PC-3 (cell line): Measurements from ENCODE around the gene ZNF436. TPM values are rescaled to one million over a fixed set of nuclear protein-coding genes. Genes with fewer than 3 reads are reported as not detected.
"Not testable (repeated sequence)": the region's sequence is repeated elsewhere in the genome, so short reads cannot be mapped to it uniquely, and the experiment has no call there.

Experiments used
- ATAC-seq: fragments of 200-7000 bp; cut with Tn5 transposase; 2 replicates; pipeline ENCODE4 v1.9.1; 2020; ENCODE audit warnings: mild to moderate bottlenecking, moderate library complexity
- BruUV-seq: library from RNA; stranded (reverse); fragments of 400-500 nt; replicated peaks from 2 replicates; lab custom pipeline; 2021; lab: Mats Ljungman, UMichigan
- CTCF ChIA-PET: fragments of 300-600 bp; sonication (Branson Sonifier 250); formaldehyde crosslinking; loops from one replicate; lab custom pipeline; 2022; ENCODE audit warnings: antibody characterized with exemption; lab: Charles Lee
- POLR2A ChIA-PET: fragments of 300-600 bp; sonication (Branson Sonifier 250); formaldehyde crosslinking; loops from one replicate; lab custom pipeline; 2022; ENCODE audit warnings: antibody characterized with exemption; ENCODE audit not compliant: unreplicated experiment; lab: Charles Lee
- DNase-seq: peaks from one replicate; pipeline ENCODE4 v3.0.0-alpha.2; 2015
- H2AFZ ChIP-seq: fragments of 300-600 bp; sonication (generic); 2 replicates; pipeline ENCODE4 v1.6.0; 2016; ENCODE audit warnings: antibody characterized with exemption, low read length
- H3F3A ChIP-seq: fragments of 300-600 bp; sonication (generic); one replicate; pipeline ENCODE4 v1.6.0; 2017; ENCODE audit warnings: antibody characterized with exemption, low read length, control low read depth, mild to moderate bottlenecking; ENCODE audit not compliant: unreplicated experiment
- H3K27ac ChIP-seq: fragments of 300-600 bp; sonication (generic); 2 replicates; pipeline ENCODE4 v1.5.1; 2016; ENCODE audit warnings: mild to moderate bottlenecking, low read length
- H3K27me3 ChIP-seq: fragments of 300-600 bp; sonication (generic); 2 replicates; pipeline ENCODE4 v1.6.1; 2016; ENCODE audit warnings: low read length, mixed read lengths
- H3K36me3 ChIP-seq: fragments of 300-600 bp; sonication (generic); 2 replicates; pipeline ENCODE4 v1.6.1; 2016; ENCODE audit warnings: low read depth, mixed run types, low read length, mixed read lengths
- H3K4me1 ChIP-seq: fragments of 300-600 bp; sonication (generic); 2 replicates; pipeline ENCODE4 v1.5.1; 2016; ENCODE audit warnings: low read length; ENCODE audit not compliant: insufficient read depth
- H3K4me2 ChIP-seq: fragments of 300-600 bp; sonication (generic); 2 replicates; pipeline ENCODE4 v1.6.0; 2016; ENCODE audit warnings: low read length
- H3K4me3 ChIP-seq: fragments of 300-600 bp; sonication (generic); 2 replicates; pipeline ENCODE4 v1.5.1; 2016; ENCODE audit warnings: mild to moderate bottlenecking, low read length, mixed read lengths
- H3K79me2 ChIP-seq: fragments of 300-600 bp; sonication (generic); 2 replicates; pipeline ENCODE4 v1.6.1; 2017; ENCODE audit warnings: low read length, mixed read lengths
- H3K9ac ChIP-seq: fragments of 300-600 bp; sonication (generic); 2 replicates; pipeline ENCODE4 v1.6.0; 2016; ENCODE audit warnings: mild to moderate bottlenecking, low read length
- H3K9me2 ChIP-seq: fragments of 300-600 bp; sonication (generic); replicated peaks from 2 replicates; pipeline ENCODE4 v1.6.1; 2016; ENCODE audit warnings: mixed run types, low read length, mixed read lengths
- H3K9me3 ChIP-seq: fragments of 300-600 bp; sonication (generic); 2 replicates; pipeline ENCODE4 v1.6.1; 2016; ENCODE audit warnings: low read length, mixed read lengths
- H4K20me1 ChIP-seq: fragments of 300-600 bp; sonication (generic); 2 replicates; pipeline ENCODE4 v1.6.1; 2016; ENCODE audit warnings: low read length, mixed read lengths
- CTCF ChIP-seq: fragments of 300-600 bp; sonication (generic); conservative IDR thresholded peaks from 2 replicates; pipeline ENCODE4 v1.5.1; 2017; ENCODE audit warnings: antibody characterized with exemption, low read depth, mild to moderate bottlenecking, low read length
- EZH2 ChIP-seq: fragments of 300-600 bp; sonication (generic); IDR thresholded peaks from one replicate; pipeline ENCODE4 v1.6.1; 2017; ENCODE audit warnings: antibody characterized with exemption, mild to moderate bottlenecking, low read length; ENCODE audit not compliant: unreplicated experiment
- EZH2phosphoT487 ChIP-seq: fragments of 300-600 bp; sonication (generic); IDR thresholded peaks from 2 replicates; pipeline ENCODE4 v1.6.1; 2018; ENCODE audit warnings: mild to moderate bottlenecking, antibody characterized with exemption, low read length, borderline replicate concordance
- intact Hi-C: fragments of 100-400 bp; cut with micrococcal nuclease; formaldehyde crosslinking; loops from 2 replicates; pipeline ENCODE4 v1.9.0; 2023
- total RNA-seq: library from RNA; depleted of rRNA; stranded (reverse); fragments of >200 nt; gene quantifications from 2 replicates; pipeline ENCODE4 v1.2.3, GENCODE V29; 2014; rRNA removed

Gene ZNF436
- total RNA-seq, 1 experiment from 2014 or later = 10.5 TPM

GRCh38 chr1:23322770-23323169, 46.9 kb downstream of the ZNF436 start:
- Histone ChIP-seq H3K4me2 (no peak overlapping the region), H3K27me3 (no peaks in the 10 kb centered on the region), H2AFZ (no peak overlapping the region), H3K9me2 (no peaks in the 10 kb centered on the region), H3K9ac (no peak overlapping the region), H3K79me2 (peaks cover 74% of the 10 kb centered on the region), H3K27ac (no peak overlapping the region), H3F3A (peaks cover 4% of the 10 kb centered on the region), H3K36me3 (peaks cover 68% of the 10 kb centered on the region), H3K9me3 (no peaks in the 10 kb centered on the region), H3K4me3 (no peak overlapping the region), H4K20me1 (peaks cover 37% of the 10 kb centered on the region), H3K4me1 (no peaks in the 10 kb centered on the region)
- intact Hi-C loops = no loop called here
- POLR2A ChIA-PET = no interaction called here
- TF ChIP-seq CTCF (no peak), EZH2phosphoT487 (no peak), EZH2 (no peak)
- DNase-seq (no peak), ATAC-seq (no peak)
- no TSS peak for BruUV-seq
- CTCF ChIA-PET = no interaction called here

GRCh38 chr1:23310280-23310679, 59.4 kb downstream of the ZNF436 start:
- H3K4me3 ChIP-seq = not testable (repeated sequence)
- peaks cover 38% of the 10 kb centered on the region; the same call in 1 of the 2 replicates for H3K79me2 ChIP-seq

More at GRCh38 chr1:23310280-23310679, 59.4 kb downstream of the ZNF436 start:
- H3K4me2 ChIP-seq, BruUV-seq, H3K27me3 ChIP-seq, CTCF ChIA-PET, H2AFZ ChIP-seq, H4K20me1 ChIP-seq, POLR2A ChIA-PET, H3K9me2 ChIP-seq, intact Hi-C loops, H3K27ac ChIP-seq, H3K9me3 ChIP-seq, DNase-seq, H3K4me1 ChIP-seq, H3K9ac ChIP-seq, ATAC-seq, H3F3A ChIP-seq: not testable (repeated sequence)
- peaks cover 74% of the 10 kb centered on the region for H3K36me3 ChIP-seq

Other genes starting within 250 kb of the ZNF436 start
- 17.5 and 17.8 TPM in 2 replicates for gene LUZP1, start 201.0 kb downstream of the ZNF436 start, total RNA-seq
- 1.3 TPM in 2 replicates for gene HTR1D, start 152.3 kb downstream of the ZNF436 start, total RNA-seq
- gene HNRNPR, start 25.6 kb downstream of the ZNF436 start, total RNA-seq = 141 and 193 TPM in 2 replicates
- gene TCEA3, start 54.9 kb upstream of the ZNF436 start, total RNA-seq = 18.7 and 23.6 TPM in 2 replicates
- 12.8 and 17.0 TPM in 2 replicates for gene ASAP3, start 114.3 kb upstream of the ZNF436 start, total RNA-seq
- gene E2F2, start 161.4 kb upstream of the ZNF436 start, total RNA-seq = 7.0 and 8.3 TPM in 2 replicates
- 77.7 and 92.5 TPM in 2 replicates for gene ID3, start 189.7 kb upstream of the ZNF436 start, total RNA-seq